Measurements from ENCODE around the gene BAZ2A. TPM values are rescaled to one million over a fixed set of nuclear protein-coding genes. Genes with fewer than 3 reads are reported as not detected.

BAZ2A gene
- total RNA-seq, 1 donor from 2014 or later, result 92.8 TPM

DNA sequence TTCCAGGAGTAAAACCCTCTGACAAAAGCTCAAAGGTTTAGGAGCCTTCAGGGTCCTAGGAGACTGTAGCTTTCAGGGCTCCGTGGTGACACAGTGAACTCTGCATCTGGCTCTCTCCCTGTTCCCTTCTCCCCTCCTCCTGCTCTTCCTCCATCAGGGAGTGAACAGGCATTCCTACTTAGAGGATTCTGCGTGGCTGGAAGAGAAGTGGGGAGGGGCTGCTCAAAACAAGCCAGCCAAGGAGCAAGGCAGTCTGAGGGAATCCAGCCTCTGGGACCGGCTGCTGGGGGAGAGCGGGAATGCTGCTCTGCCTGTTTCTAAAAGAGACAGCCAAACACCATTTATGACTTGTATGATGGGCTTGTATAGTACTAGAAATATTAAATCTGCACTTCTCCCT lies 59.0 kb downstream of the BAZ2A start:
- no peak for DNase-seq (ENCODE audit: extremely low spot score in 2 of 2)
- Histone ChIP-seq H3K4me3 (no peak overlapping the region), H3K27ac (peak overlapping the region; percentile 79), H3K4me1 (peaks cover 24% of the 10 kb centered on the region), H3K27me3 (no peaks in the 10 kb centered on the region), H3K36me3 (peaks cover 0 to 4% of the 10 kb centered on the region in 2 donors), H3K9me3 (no peaks in the 10 kb centered on the region)
- no peak for TF ChIP-seq POLR2AphosphoS5 (IDR thresholded peaks at IDR 0.05; ENCODE audit: insufficient read depth in 1 of 2, low read depth in 1 of 2)
- TF ChIP-seq POLR2A (IDR thresholded peaks at IDR 0.05), result no peak
- TF ChIP-seq, protein P1, sequence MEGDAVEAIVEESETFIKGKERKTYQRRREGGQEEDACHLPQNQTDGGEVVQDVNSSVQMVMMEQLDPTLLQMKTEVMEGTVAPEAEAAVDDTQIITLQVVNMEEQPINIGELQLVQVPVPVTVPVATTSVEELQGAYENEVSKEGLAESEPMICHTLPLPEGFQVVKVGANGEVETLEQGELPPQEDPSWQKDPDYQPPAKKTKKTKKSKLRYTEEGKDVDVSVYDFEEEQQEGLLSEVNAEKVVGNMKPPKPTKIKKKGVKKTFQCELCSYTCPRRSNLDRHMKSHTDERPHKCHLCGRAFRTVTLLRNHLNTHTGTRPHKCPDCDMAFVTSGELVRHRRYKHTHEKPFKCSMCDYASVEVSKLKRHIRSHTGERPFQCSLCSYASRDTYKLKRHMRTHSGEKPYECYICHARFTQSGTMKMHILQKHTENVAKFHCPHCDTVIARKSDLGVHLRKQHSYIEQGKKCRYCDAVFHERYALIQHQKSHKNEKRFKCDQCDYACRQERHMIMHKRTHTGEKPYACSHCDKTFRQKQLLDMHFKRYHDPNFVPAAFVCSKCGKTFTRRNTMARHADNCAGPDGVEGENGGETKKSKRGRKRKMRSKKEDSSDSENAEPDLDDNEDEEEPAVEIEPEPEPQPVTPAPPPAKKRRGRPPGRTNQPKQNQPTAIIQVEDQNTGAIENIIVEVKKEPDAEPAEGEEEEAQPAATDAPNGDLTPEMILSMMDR (IDR thresholded peaks at IDR 0.05), result no peak
- intact Hi-C loops (cut with DNase I), result loop anchor here (5.0 kb wide), 1 partner anchor 59 kb away; no protein-coding TSS in a partner anchor

DNA sequence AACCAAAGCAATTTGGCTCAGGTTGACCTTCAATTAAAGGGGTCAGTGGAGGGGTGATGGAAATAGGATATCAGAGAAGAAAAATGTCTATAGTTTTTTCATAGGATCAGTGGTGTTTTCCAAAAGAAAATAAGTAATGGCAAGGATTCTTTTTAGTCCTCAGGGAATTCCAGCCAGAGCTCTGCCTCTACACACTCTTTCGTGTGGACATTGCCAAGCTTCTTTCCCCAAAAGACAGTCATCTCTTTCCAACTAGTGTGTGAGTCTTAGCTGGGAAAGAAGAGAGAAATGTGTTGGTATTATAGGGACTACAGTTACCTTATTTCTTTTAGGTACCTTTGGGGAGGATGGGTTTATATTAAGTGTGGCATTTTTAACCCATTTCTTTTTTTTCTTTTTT lies 62.0 kb downstream of the BAZ2A start:
- peaks cover 0 to 10% of the 10 kb centered on the region in 2 donors for H3K36me3 ChIP-seq
- no peaks in the 10 kb centered on the region for H3K9me3 ChIP-seq
- peak overlapping the region; percentile 9 for H3K27ac ChIP-seq
- peaks cover 30% of the 10 kb centered on the region for H3K4me1 ChIP-seq
- intact Hi-C loops (cut with DNase I), result no loop called here
- DNase-seq (ENCODE audit: extremely low spot score in 2 of 2), result no peak
- TF ChIP-seq, protein P1 (IDR thresholded peaks at IDR 0.05), result no peak
- TF ChIP-seq POLR2AphosphoS5 (IDR thresholded peaks at IDR 0.05; ENCODE audit: insufficient read depth in 1 of 2, low read depth in 1 of 2), result no peak
- no peak for TF ChIP-seq POLR2A (IDR thresholded peaks at IDR 0.05)
- no peak overlapping the region for H3K4me3 ChIP-seq
- no peaks in the 10 kb centered on the region for H3K27me3 ChIP-seq

GRCh38 chr12:56565510-56566101 lies 64.5 kb downstream of the BAZ2A start:
- TF ChIP-seq, protein P1 (IDR thresholded peaks at IDR 0.05), result no peak
- TF ChIP-seq POLR2A (IDR thresholded peaks at IDR 0.05) (peak in 1 of 2 donors; percentile 7), POLR2AphosphoS5 (IDR thresholded peaks at IDR 0.05; ENCODE audit: insufficient read depth in 1 of 2, low read depth in 1 of 2) (peak; percentile 74 to 90)
- H3K9me3 ChIP-seq, result no peaks in the 10 kb centered on the region
- DNase-seq (ENCODE audit: extremely low spot score in 2 of 2), result peak in 1 of 2 donors; percentile 97
- H3K36me3 ChIP-seq, result peaks cover 0 to 19% of the 10 kb centered on the region in 2 donors
- intact Hi-C loops (cut with DNase I), result no loop called here
- no peak overlapping the region for H3K4me3 ChIP-seq
- H3K4me1 ChIP-seq, result peaks cover 29% of the 10 kb centered on the region
- H3K27me3 ChIP-seq, result no peaks in the 10 kb centered on the region
- peak overlapping the region; percentile 71 for H3K27ac ChIP-seq

- no peak for DNase-seq (ENCODE audit: extremely low spot score in 2 of 2)
- TF ChIP-seq POLR2AphosphoS5 (IDR thresholded peaks at IDR 0.05; ENCODE audit: insufficient read depth in 1 of 2, low read depth in 1 of 2) (no peak), POLR2A (IDR thresholded peaks at IDR 0.05) (no peak)
- TF ChIP-seq, protein P1 (IDR thresholded peaks at IDR 0.05), result no peak
- no peak overlapping the region for H3K27ac ChIP-seq
- H3K4me1 ChIP-seq, result no peaks in the 10 kb centered on the region
- intact Hi-C loops (cut with DNase I), result no loop called here
- no peaks in the 10 kb centered on the region for H3K27me3 ChIP-seq
- no peak overlapping the region for H3K4me3 ChIP-seq
- no peaks in the 10 kb centered on the region for H3K9me3 ChIP-seq
- no peaks in the 10 kb centered on the region for H3K36me3 ChIP-seq
These were observed 79.1 kb downstream of the BAZ2A start for GRCh38 chr12:56551070-56551469.

GRCh38 chr12:56546680-56547079 lies 83.4 kb downstream of the BAZ2A start:
- no peaks in the 10 kb centered on the region for H3K36me3 ChIP-seq
- no peak overlapping the region for H3K27ac ChIP-seq
- no peak for DNase-seq (ENCODE audit: extremely low spot score in 2 of 2)
- TF ChIP-seq POLR2A (IDR thresholded peaks at IDR 0.05) (no peak), POLR2AphosphoS5 (IDR thresholded peaks at IDR 0.05; ENCODE audit: insufficient read depth in 1 of 2, low read depth in 1 of 2) (no peak)
- TF ChIP-seq, protein P1 (IDR thresholded peaks at IDR 0.05), result no peak
- peaks cover 5% of the 10 kb centered on the region for H3K4me1 ChIP-seq
- no peaks in the 10 kb centered on the region for H3K27me3 ChIP-seq
- intact Hi-C loops (cut with DNase I), result no loop called here
- H3K4me3 ChIP-seq, result no peak overlapping the region
- H3K9me3 ChIP-seq, result no peaks in the 10 kb centered on the region
